H9 (cell line): ENCODE data around the gene LMX1A. TPM values are rescaled to one million over a fixed set of nuclear protein-coding genes. Genes with fewer than 3 reads are reported as not detected.

Experiments
- DNase-seq: peaks from one replicate; pipeline ENCODE4 v3.0.0-alpha.2; 2017
- H2AFZ ChIP-seq: one replicate; pipeline ENCODE4 v1.6.1; 2013; ENCODE audit warnings: mild to moderate bottlenecking, low read length, control low read depth, moderate library complexity
- H2AK5ac ChIP-seq: 2 replicates; pipeline ENCODE4 v1.6.1; 2013; ENCODE audit warnings: low read length, control low read depth, mixed read lengths; ENCODE audit not compliant: insufficient read length
- H2BK120ac ChIP-seq: one replicate; pipeline ENCODE4 v1.6.1; 2013; ENCODE audit warnings: low read depth, mild to moderate bottlenecking, low read length, control low read depth, inconsistent platforms; ENCODE audit not compliant: poor library complexity, severe bottlenecking
- H2BK12ac ChIP-seq: 2 replicates; pipeline ENCODE4 v1.6.1; 2013; ENCODE audit warnings: low read length, control low read depth, mixed read lengths, low read depth; ENCODE audit not compliant: insufficient read length
- H2BK15ac ChIP-seq: 2 replicates; pipeline ENCODE4 v1.6.1; 2013; ENCODE audit warnings: low read depth, low read length, control low read depth
- H2BK20ac ChIP-seq: one replicate; pipeline ENCODE4 v1.6.1; 2013; ENCODE audit warnings: low read depth, mild to moderate bottlenecking, low read length, control low read depth, inconsistent platforms; ENCODE audit not compliant: poor library complexity, severe bottlenecking
- H2BK5ac ChIP-seq: 2 replicates; pipeline ENCODE4 v1.6.1; 2013; ENCODE audit warnings: low read length, control low read depth, mixed read lengths; ENCODE audit not compliant: insufficient read length
- H3K14ac ChIP-seq: 2 replicates; pipeline ENCODE4 v1.6.1; 2013; ENCODE audit warnings: low read length, control low read depth; ENCODE audit not compliant: insufficient read depth
- H3K18ac ChIP-seq: 2 replicates; pipeline ENCODE4 v1.6.1; 2013; ENCODE audit warnings: low read depth, mild to moderate bottlenecking, mixed read lengths, low read length, control low read depth; ENCODE audit not compliant: insufficient read length
- H3K23ac ChIP-seq: 2 replicates; pipeline ENCODE4 v1.6.1; 2013; ENCODE audit warnings: low read length, control low read depth, mixed read lengths, low read depth; ENCODE audit not compliant: insufficient read length
- H3K23me2 ChIP-seq: 2 replicates; pipeline ENCODE4 v1.6.1; 2013; ENCODE audit warnings: low read depth, mild to moderate bottlenecking, mixed read lengths, low read length, control low read depth; ENCODE audit not compliant: insufficient read length, poor library complexity, severe bottlenecking
- H3K27ac ChIP-seq: 2 replicates; pipeline ENCODE4 v1.5.1; 2013; ENCODE audit warnings: low read length, control low read depth, mixed read lengths, low read depth; ENCODE audit not compliant: insufficient read length
- H3K27me3 ChIP-seq: 2 replicates; pipeline ENCODE4 v1.6.1; 2013; ENCODE audit warnings: low read length, control low read depth, inconsistent platforms; ENCODE audit not compliant: insufficient read depth
- H3K4ac ChIP-seq: 2 replicates; pipeline ENCODE4 v1.6.1; 2013; ENCODE audit warnings: low read depth, mild to moderate bottlenecking, control low read depth, inconsistent platforms, low read length, moderate library complexity
- H3K4me1 ChIP-seq: 2 replicates; pipeline ENCODE4 v1.6.1; 2013; ENCODE audit warnings: low read length, control low read depth, inconsistent platforms; ENCODE audit not compliant: insufficient read depth
- H3K4me2 ChIP-seq: 2 replicates; pipeline ENCODE4 v1.6.1; 2013; ENCODE audit warnings: low read length, control low read depth, mixed read lengths; ENCODE audit not compliant: insufficient read length, insufficient read depth
- H3K56ac ChIP-seq: 2 replicates; pipeline ENCODE4 v1.6.1; 2013; ENCODE audit warnings: low read depth, mild to moderate bottlenecking, mixed read lengths, low read length, control low read depth; ENCODE audit not compliant: insufficient read length
- H3K79me1 ChIP-seq: 2 replicates; pipeline ENCODE4 v1.6.1; 2013; ENCODE audit warnings: low read depth, mild to moderate bottlenecking, moderate library complexity, low read length, control low read depth, inconsistent platforms; ENCODE audit not compliant: insufficient read depth, poor library complexity, severe bottlenecking
- H3K79me2 ChIP-seq: 2 replicates; pipeline ENCODE4 v1.6.1; 2013; ENCODE audit warnings: low read length, control low read depth, inconsistent platforms; ENCODE audit not compliant: insufficient read depth
- H3K9ac ChIP-seq: 2 replicates; pipeline ENCODE4 v1.6.1; 2013; ENCODE audit warnings: low read length, control low read depth, mixed read lengths; ENCODE audit not compliant: insufficient read length; ENCODE audit errors: extremely low read depth
- H3K9me3 ChIP-seq: one replicate; pipeline ENCODE4 v1.6.1; 2013; ENCODE audit warnings: low read depth, low read length, inconsistent platforms; ENCODE audit not compliant: control insufficient read depth
- H3T11ph ChIP-seq: one replicate; pipeline ENCODE4 v1.6.1; 2013; ENCODE audit warnings: mild to moderate bottlenecking, low read length, control low read depth, inconsistent platforms
- H4K20me1 ChIP-seq: one replicate; pipeline ENCODE4 v1.6.1; 2013; ENCODE audit not compliant: control insufficient read depth, insufficient read length, insufficient read depth
- H4K5ac ChIP-seq: 2 replicates; pipeline ENCODE4 v1.6.1; 2013; ENCODE audit warnings: low read depth, mild to moderate bottlenecking, mixed read lengths, low read length, control low read depth; ENCODE audit not compliant: insufficient read length
- H4K8ac ChIP-seq: replicated peaks from 2 replicates; pipeline ENCODE4 v1.6.1; 2013; ENCODE audit warnings: low read length, control low read depth, mixed read lengths, low read depth; ENCODE audit not compliant: insufficient read length
- H4K91ac ChIP-seq: 2 replicates; pipeline ENCODE4 v1.6.1; 2013; ENCODE audit warnings: low read depth, mild to moderate bottlenecking, moderate library complexity, mixed read lengths, low read length, control low read depth; ENCODE audit not compliant: insufficient read length
- H3K27ac Mint-ChIP-seq, 3 experiments: 2 replicates in 2 of 3; 3 replicates in 1 of 3; pipeline ENCODE4 v1.8.0; 2020 to 2021; ENCODE audit warnings: mixed read lengths in 3 of 3, mild to moderate bottlenecking in 1 of 3, moderate library complexity in 1 of 3
- H3K27me3 Mint-ChIP-seq: 2 replicates; pipeline ENCODE4 v1.8.0; 2021; ENCODE audit warnings: low read depth, mild to moderate bottlenecking, moderate library complexity, mixed read lengths
- H3K36me3 Mint-ChIP-seq, 3 experiments: 2 replicates in 2 of 3; 3 replicates in 1 of 3; pipeline ENCODE4 v1.8.0; 2020 to 2021; ENCODE audit warnings: low read depth in 3 of 3, mixed read lengths in 3 of 3; ENCODE audit not compliant: insufficient read depth in 1 of 3
- H3K4me1 Mint-ChIP-seq, 2 experiments: 2 replicates each; pipeline ENCODE4 v1.8.0; 2020; ENCODE audit warnings: mixed read lengths in 2 of 2
- H3K4me3 Mint-ChIP-seq, 2 experiments: 2 replicates in 1 of 2; 3 replicates in 1 of 2; pipeline ENCODE4 v1.8.0; 2020 to 2021; ENCODE audit warnings: mild to moderate bottlenecking in 2 of 2, mixed read lengths in 2 of 2, moderate library complexity in 1 of 2
- H3K9me3 Mint-ChIP-seq, 2 experiments: 2 replicates in 1 of 2; 3 replicates in 1 of 2; pipeline ENCODE4 v1.8.0; 2020; ENCODE audit warnings: mild to moderate bottlenecking in 2 of 2, mixed read lengths in 2 of 2, moderate library complexity in 1 of 2
- CTCF ChIP-seq: fragments of 200-600 bp; sonication (generic); conservative IDR thresholded peaks from 3 replicates; pipeline ENCODE4 v1.8.0; 2021; ENCODE audit warnings: antibody characterized with exemption, mild to moderate bottlenecking
- WGBS: extraction: QIAGEN DNeasy Blood & Tissue Kit; methylation state at CpG from one replicate; pipeline ENCODE4 v1.1.7; 2013; ENCODE audit warnings: missing lambda C conversion rate, low lambda C conversion rate, mixed read lengths; ENCODE audit not compliant: insufficient read length; ENCODE audit errors: extremely low coverage; 5-methylcytosine and 5-hydroxymethylcytosine counted together
- total RNA-seq: library from RNA; stranded (reverse); gene quantifications from 2 replicates; pipeline ENCODE4 v1.2.1, GENCODE V29; 2021

The LMX1A gene
- total RNA-seq, 1 experiment from 2014 or later = not detected

GRCh38 chr1:165168467-165168866 lies 188.0 kb downstream of the LMX1A start:
- no peak overlapping the region for H2BK120ac ChIP-seq
- no peak for TF ChIP-seq CTCF
- no peak for DNase-seq
- H3K27ac Mint-ChIP-seq = no peak overlapping the region
- no peaks in the 10 kb centered on the region for H3K23me2 ChIP-seq
- no peak overlapping the region for H3K4me3 Mint-ChIP-seq
- no peak overlapping the region for H2BK12ac ChIP-seq
- no peak overlapping the region for H4K5ac ChIP-seq
- no peaks in the 10 kb centered on the region for H3K79me2 ChIP-seq
- no peaks in the 10 kb centered on the region for H3K9me3 Mint-ChIP-seq
- no peaks in the 10 kb centered on the region for H3K9me3 ChIP-seq
- H3T11ph ChIP-seq = no peak overlapping the region
- H4K8ac ChIP-seq = no peak overlapping the region
- no peak overlapping the region for H3K18ac ChIP-seq
- H2BK15ac ChIP-seq = no peak overlapping the region
- H3K27me3 Mint-ChIP-seq = no peaks in the 10 kb centered on the region; the same call in 1 of the 2 replicates
- H3K56ac ChIP-seq = no peak overlapping the region
- H3K27me3 ChIP-seq = no peaks in the 10 kb centered on the region
- no peaks in the 10 kb centered on the region for H4K20me1 ChIP-seq
- H3K4me2 ChIP-seq = no peak overlapping the region
- no peaks in the 10 kb centered on the region for H3K4me1 ChIP-seq
- no peak overlapping the region for H4K91ac ChIP-seq
- WGBS = no CpG with 5 or more reads among the region's 4 CpGs
- no peak overlapping the region for H2BK20ac ChIP-seq
- no peaks in the 10 kb centered on the region for H3K79me1 ChIP-seq
- no peak overlapping the region for H2BK5ac ChIP-seq
- H3K4ac ChIP-seq = no peak overlapping the region
- H3K9ac ChIP-seq = no peak overlapping the region
- no peak overlapping the region for H2AK5ac ChIP-seq
- no peaks in the 10 kb centered on the region for H3K36me3 Mint-ChIP-seq
- H3K4me1 Mint-ChIP-seq = peaks cover 0 to 3% of the 10 kb centered on the region in 2 experiments; a peak in 1 of 4 replicates
- H3K14ac ChIP-seq = no peak overlapping the region
- H2AFZ ChIP-seq = no peak overlapping the region
- no peak overlapping the region for H3K27ac ChIP-seq
- H3K23ac ChIP-seq = no peak overlapping the region
